Measurements from ENCODE around the gene HMSD. TPM values are rescaled to one million over a fixed set of nuclear protein-coding genes. Genes with fewer than 3 reads are reported as not detected.

The HMSD gene, protein sequence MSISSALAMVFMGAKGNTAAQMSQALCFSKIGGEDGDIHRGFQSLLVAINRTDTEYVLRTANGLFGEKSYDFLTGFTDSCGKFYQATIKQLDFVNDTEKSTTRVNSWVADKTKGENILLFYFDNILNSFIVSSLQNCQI
- total RNA-seq (not detected), polyA plus RNA-seq (not detected)

DNA sequence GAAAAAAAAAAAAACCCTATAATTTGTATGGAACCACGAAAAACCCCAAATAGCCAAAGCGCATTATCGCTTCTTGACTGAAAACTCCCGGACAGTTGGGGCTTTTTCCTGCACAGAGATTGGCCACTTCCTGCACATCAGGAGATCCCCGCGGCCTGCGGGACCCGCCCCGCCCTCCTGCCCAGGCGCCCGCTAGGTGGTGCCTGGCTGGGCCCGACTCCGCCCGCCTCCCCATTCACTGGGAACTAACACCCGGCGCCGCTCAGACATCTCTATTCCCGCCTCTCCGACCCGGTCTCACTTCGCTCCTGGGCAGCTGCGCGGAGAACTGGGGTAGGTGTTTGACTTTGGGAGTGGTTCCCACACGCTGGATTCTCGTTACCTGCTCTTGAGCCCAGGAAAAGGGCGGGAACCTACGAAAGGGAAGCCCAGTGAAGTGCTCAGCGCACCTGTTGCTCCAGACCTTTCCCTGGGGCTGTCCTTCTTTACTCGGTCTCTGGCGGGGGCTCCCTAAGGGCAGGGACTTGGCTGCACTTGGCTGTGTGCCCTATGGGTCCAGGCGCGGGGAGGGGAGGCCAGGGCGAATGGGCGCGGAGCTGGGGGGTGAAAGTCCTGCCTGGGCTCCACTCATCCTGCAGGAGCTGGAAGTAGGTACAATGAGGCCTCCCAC, at the start of gene HMSD:
Gene HMSD (plus strand): TSS at position 234 of the 670 bp plus-strand sequence. CDS start 4,155 bp downstream, outside the sequence.
- Mint-ChIP-seq H3K27ac (peak within 1 kb of the TSS in 1 of 3 donors; percentile 79), H3K36me3 (peaks cover 4% of the 10 kb centered on the region), H3K4me1 (peaks cover 0 to 15% (median 2%) of the 10 kb centered on the region in 4 donors), H3K4me3 (peak within 1 kb of the TSS in 2 of 4 donors; percentile 47 to 59), H3K9me3 (peaks cover 0 to 4% (median 0%) of the 10 kb centered on the region in 7 donors), H3K27me3 (peaks cover 34% of the 10 kb centered on the region)
- H3K9me3 ChIP-seq (ENCODE audit: control insufficient read depth in 2 of 2, low read length in 2 of 2): no peaks in the 10 kb centered on the region
- no peak within 1 kb of the TSS for H3K27ac ChIP-seq (ENCODE audit: insufficient read depth, low read length, poor library complexity, severe bottlenecking)
- peak within 1 kb of the TSS; percentile 33 for H3K4me3 ChIP-seq (ENCODE audit: low read depth, low read length)
- ATAC-seq (ENCODE audit: low read depth in 2 of 2) (peak; percentile 46 to 67), DNase-seq (peak in 2 of 3 donors; percentile 11 to 20)
- no peaks in the 10 kb centered on the region for H3K27me3 ChIP-seq (ENCODE audit: control insufficient read depth, insufficient read depth, low read length)
- H3K36me3 ChIP-seq (ENCODE audit: control insufficient read depth, insufficient read depth, low read length): no peaks in the 10 kb centered on the region
- H3K4me1 ChIP-seq (ENCODE audit: control insufficient read depth, insufficient read depth, low read length, poor library complexity, severe bottlenecking): peaks cover 6% of the 10 kb centered on the region

- peaks cover 4% of the 10 kb centered on the region for H3K27me3 Mint-ChIP-seq
- H3K27ac Mint-ChIP-seq: peak overlapping the region in 1 of 3 donors; percentile 5
- Histone ChIP-seq H3K27ac (ENCODE audit: insufficient read depth, low read length, poor library complexity, severe bottlenecking) (no peak overlapping the region), H3K4me3 (ENCODE audit: low read depth, low read length) (no peak overlapping the region), H3K36me3 (ENCODE audit: control insufficient read depth, insufficient read depth, low read length) (no peaks in the 10 kb centered on the region), H3K9me3 (ENCODE audit: control insufficient read depth in 2 of 2, low read length in 2 of 2) (no peaks in the 10 kb centered on the region), H3K27me3 (ENCODE audit: control insufficient read depth, insufficient read depth, low read length) (no peaks in the 10 kb centered on the region), H3K4me1 (ENCODE audit: control insufficient read depth, insufficient read depth, low read length, poor library complexity, severe bottlenecking) (no peaks in the 10 kb centered on the region)
- no peaks in the 10 kb centered on the region for H3K4me1 Mint-ChIP-seq
- H3K4me3 Mint-ChIP-seq: no peak overlapping the region
- H3K36me3 Mint-ChIP-seq: no peaks in the 10 kb centered on the region
- no peak for ATAC-seq (ENCODE audit: low read depth in 2 of 2)
- DNase-seq: no peak
- H3K9me3 Mint-ChIP-seq: no peaks in the 10 kb centered on the region
Measured at GRCh38 chr18:63903851-63904570, 45.1 kb upstream of the HMSD start.

DNA sequence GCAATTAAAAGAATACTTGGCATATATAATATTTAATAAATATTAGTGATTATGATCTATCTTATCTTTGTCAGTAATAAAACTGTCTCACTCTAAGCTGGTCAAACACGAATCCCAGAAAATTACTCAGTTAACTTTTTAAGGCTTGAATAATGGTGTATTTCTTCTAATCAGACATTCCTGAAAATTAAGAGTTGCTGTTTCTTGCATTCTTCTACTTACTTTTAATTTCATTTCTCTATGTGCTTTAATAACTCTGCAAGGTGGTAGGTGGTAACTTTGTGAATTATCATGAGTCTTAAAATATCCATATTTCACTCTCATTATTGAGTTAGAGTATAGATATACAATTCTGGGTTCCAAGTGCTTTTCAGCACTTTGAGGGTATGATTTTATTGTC, 44.4 kb upstream of the HMSD start:
- H3K4me3 ChIP-seq (ENCODE audit: low read depth, low read length): no peak overlapping the region
- ATAC-seq (ENCODE audit: low read depth in 2 of 2) (no peak), DNase-seq (no peak)
- no peaks in the 10 kb centered on the region for H3K4me1 ChIP-seq (ENCODE audit: control insufficient read depth, insufficient read depth, low read length, poor library complexity, severe bottlenecking)
- no peaks in the 10 kb centered on the region for H3K4me1 Mint-ChIP-seq
- H3K36me3 ChIP-seq (ENCODE audit: control insufficient read depth, insufficient read depth, low read length): no peaks in the 10 kb centered on the region
- H3K9me3 Mint-ChIP-seq: no peaks in the 10 kb centered on the region
- H3K27me3 Mint-ChIP-seq: peaks cover 4% of the 10 kb centered on the region
- H3K9me3 ChIP-seq (ENCODE audit: control insufficient read depth in 2 of 2, low read length in 2 of 2): no peaks in the 10 kb centered on the region
- no peak overlapping the region for H3K27ac Mint-ChIP-seq
- no peaks in the 10 kb centered on the region for H3K36me3 Mint-ChIP-seq
- no peak overlapping the region for H3K27ac ChIP-seq (ENCODE audit: insufficient read depth, low read length, poor library complexity, severe bottlenecking)
- H3K27me3 ChIP-seq (ENCODE audit: control insufficient read depth, insufficient read depth, low read length): no peaks in the 10 kb centered on the region
- H3K4me3 Mint-ChIP-seq: no peak overlapping the region

GRCh38 chr18:63905361-63905760, 43.7 kb upstream of the HMSD start:
- H3K36me3 Mint-ChIP-seq: no peaks in the 10 kb centered on the region
- Histone ChIP-seq H3K27me3 (ENCODE audit: control insufficient read depth, insufficient read depth, low read length) (no peaks in the 10 kb centered on the region), H3K27ac (ENCODE audit: insufficient read depth, low read length, poor library complexity, severe bottlenecking) (no peak overlapping the region), H3K36me3 (ENCODE audit: control insufficient read depth, insufficient read depth, low read length) (no peaks in the 10 kb centered on the region), H3K4me1 (ENCODE audit: control insufficient read depth, insufficient read depth, low read length, poor library complexity, severe bottlenecking) (no peaks in the 10 kb centered on the region), H3K9me3 (ENCODE audit: control insufficient read depth in 2 of 2, low read length in 2 of 2) (no peaks in the 10 kb centered on the region), H3K4me3 (ENCODE audit: low read depth, low read length) (no peak overlapping the region)
- no peaks in the 10 kb centered on the region for H3K4me1 Mint-ChIP-seq
- DNase-seq (no peak), ATAC-seq (ENCODE audit: low read depth in 2 of 2) (no peak)
- no peak overlapping the region for H3K4me3 Mint-ChIP-seq
- no peaks in the 10 kb centered on the region for H3K9me3 Mint-ChIP-seq
- H3K27ac Mint-ChIP-seq: no peak overlapping the region
- peaks cover 4% of the 10 kb centered on the region for H3K27me3 Mint-ChIP-seq

DNA sequence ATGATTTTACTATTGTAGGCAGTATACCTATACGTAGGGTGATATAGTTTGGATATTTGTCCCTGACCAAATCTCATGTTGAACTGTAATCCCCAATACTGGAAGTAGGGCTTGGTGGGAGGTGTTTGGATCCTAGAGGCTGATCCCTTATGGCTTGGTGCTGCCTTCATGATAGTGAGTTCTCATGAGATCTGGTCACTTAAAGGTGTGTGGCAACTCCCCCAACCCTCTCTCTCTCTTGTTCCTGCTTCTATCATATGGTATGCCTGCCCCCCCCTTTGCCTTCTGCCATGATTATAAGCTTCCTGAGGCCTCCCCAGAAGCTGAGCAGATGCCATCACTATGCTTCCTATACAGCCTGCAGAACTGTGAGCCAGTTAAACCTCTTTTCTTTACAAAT, 43.0 kb upstream of the HMSD start:
- Mint-ChIP-seq H3K4me1 (no peaks in the 10 kb centered on the region), H3K27ac (no peak overlapping the region), H3K27me3 (peaks cover 4% of the 10 kb centered on the region), H3K4me3 (no peak overlapping the region), H3K9me3 (no peaks in the 10 kb centered on the region), H3K36me3 (no peaks in the 10 kb centered on the region)
- Histone ChIP-seq H3K9me3 (ENCODE audit: control insufficient read depth in 2 of 2, low read length in 2 of 2) (no peaks in the 10 kb centered on the region), H3K36me3 (ENCODE audit: control insufficient read depth, insufficient read depth, low read length) (no peaks in the 10 kb centered on the region), H3K27me3 (ENCODE audit: control insufficient read depth, insufficient read depth, low read length) (no peaks in the 10 kb centered on the region), H3K4me1 (ENCODE audit: control insufficient read depth, insufficient read depth, low read length, poor library complexity, severe bottlenecking) (no peaks in the 10 kb centered on the region), H3K4me3 (ENCODE audit: low read depth, low read length) (no peak overlapping the region), H3K27ac (ENCODE audit: insufficient read depth, low read length, poor library complexity, severe bottlenecking) (no peak overlapping the region)
- ATAC-seq (ENCODE audit: low read depth in 2 of 2) (no peak), DNase-seq (no peak)

DNA sequence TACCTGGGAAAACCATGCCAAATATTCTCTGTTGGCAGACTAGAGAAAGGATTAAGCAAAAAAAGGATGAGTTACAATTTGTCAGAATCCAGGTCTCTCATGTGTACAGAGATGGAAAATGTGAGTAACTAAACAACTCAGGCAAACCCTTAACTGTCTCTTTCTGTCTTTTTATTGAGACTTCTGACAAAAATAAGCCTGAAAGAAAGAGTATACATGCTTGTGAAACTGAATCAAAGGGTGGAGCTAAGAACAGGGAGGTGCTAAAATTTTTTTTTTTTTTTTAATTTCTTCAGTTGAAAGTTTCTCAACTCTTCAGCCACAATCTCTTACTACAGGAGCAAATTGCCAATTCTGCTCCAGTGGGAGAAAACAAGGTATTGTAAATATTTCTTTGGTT, 41.4 kb upstream of the HMSD start, which contains the start of gene SERPINB10:
Gene SERPINB10 (plus strand): TSS at position 295 of the 400 bp plus-strand sequence. CDS start 7,553 bp downstream, outside the sequence.
- Histone ChIP-seq H3K36me3 (ENCODE audit: control insufficient read depth, insufficient read depth, low read length) (no peaks in the 10 kb centered on the region), H3K4me3 (ENCODE audit: low read depth, low read length) (no peak within 1 kb of the TSS), H3K9me3 (ENCODE audit: control insufficient read depth in 2 of 2, low read length in 2 of 2) (no peaks in the 10 kb centered on the region), H3K27ac (ENCODE audit: insufficient read depth, low read length, poor library complexity, severe bottlenecking) (no peak within 1 kb of the TSS), H3K4me1 (ENCODE audit: control insufficient read depth, insufficient read depth, low read length, poor library complexity, severe bottlenecking) (no peaks in the 10 kb centered on the region), H3K27me3 (ENCODE audit: control insufficient read depth, insufficient read depth, low read length) (no peaks in the 10 kb centered on the region)
- ATAC-seq (ENCODE audit: low read depth in 2 of 2): no peak
- no peaks in the 10 kb centered on the region for H3K9me3 Mint-ChIP-seq
- H3K27me3 Mint-ChIP-seq: no peaks in the 10 kb centered on the region
- H3K4me1 Mint-ChIP-seq: no peaks in the 10 kb centered on the region
- DNase-seq: no peak
- H3K36me3 Mint-ChIP-seq: no peaks in the 10 kb centered on the region
- no peak within 1 kb of the TSS for H3K27ac Mint-ChIP-seq
- no peak within 1 kb of the TSS for H3K4me3 Mint-ChIP-seq

GRCh38 chr18:63908858-63909257, 40.2 kb upstream of the HMSD start:
- DNase-seq (no peak), ATAC-seq (ENCODE audit: low read depth in 2 of 2) (no peak)
- Histone ChIP-seq H3K27me3 (ENCODE audit: control insufficient read depth, insufficient read depth, low read length) (no peaks in the 10 kb centered on the region), H3K36me3 (ENCODE audit: control insufficient read depth, insufficient read depth, low read length) (no peaks in the 10 kb centered on the region), H3K9me3 (ENCODE audit: control insufficient read depth in 2 of 2, low read length in 2 of 2) (no peaks in the 10 kb centered on the region), H3K4me3 (ENCODE audit: low read depth, low read length) (no peak overlapping the region), H3K4me1 (ENCODE audit: control insufficient read depth, insufficient read depth, low read length, poor library complexity, severe bottlenecking) (no peaks in the 10 kb centered on the region), H3K27ac (ENCODE audit: insufficient read depth, low read length, poor library complexity, severe bottlenecking) (no peak overlapping the region)
- no peaks in the 10 kb centered on the region for H3K36me3 Mint-ChIP-seq
- H3K27me3 Mint-ChIP-seq: no peaks in the 10 kb centered on the region
- no peaks in the 10 kb centered on the region for H3K4me1 Mint-ChIP-seq
- H3K9me3 Mint-ChIP-seq: no peaks in the 10 kb centered on the region
- H3K4me3 Mint-ChIP-seq: no peak overlapping the region
- no peak overlapping the region for H3K27ac Mint-ChIP-seq
